KMS-11 (cell line): Measurements from ENCODE around the gene RREB1.

Experiments used
- H2AFZ ChIP-seq: fragments of 200-600 bp; sonication (generic); 2 replicates; pipeline ENCODE4 v1.6.1; 2016; ENCODE audit warnings: antibody characterized with exemption, mixed run types, low read depth
- H3K27ac ChIP-seq: fragments of 200-600 bp; sonication (generic); 2 replicates; pipeline ENCODE4 v1.6.1; 2016; ENCODE audit warnings: mild to moderate bottlenecking, mixed run types
- H3K27me3 ChIP-seq: fragments of 200-600 bp; sonication (generic); 2 replicates; pipeline ENCODE4 v1.6.1; 2017; ENCODE audit warnings: mild to moderate bottlenecking, low read depth, mixed run types, moderate library complexity; ENCODE audit not compliant: insufficient read depth
- H3K36me3 ChIP-seq: fragments of 200-600 bp; sonication (generic); 2 replicates; pipeline ENCODE4 v1.6.1; 2017; ENCODE audit warnings: mild to moderate bottlenecking, mixed run types; ENCODE audit not compliant: insufficient read depth
- H3K4me1 ChIP-seq: fragments of 200-600 bp; sonication (generic); 2 replicates; pipeline ENCODE4 v1.6.1; 2016; ENCODE audit warnings: mild to moderate bottlenecking, low read depth, mixed run types; ENCODE audit not compliant: poor library complexity, severe bottlenecking
- H3K4me2 ChIP-seq: fragments of 200-600 bp; sonication (generic); 2 replicates; pipeline ENCODE4 v1.7.0; 2016; ENCODE audit warnings: mild to moderate bottlenecking, mixed run types
- H3K4me3 ChIP-seq: fragments of 200-600 bp; sonication (generic); IDR thresholded peaks from 2 replicates; pipeline ENCODE4 v1.6.1; 2017; ENCODE audit warnings: low read depth, low read length, mixed read lengths; ENCODE audit not compliant: insufficient read depth
- H3K79me2 ChIP-seq: fragments of 200-600 bp; sonication (generic); 2 replicates; pipeline ENCODE4 v1.6.1; 2016; ENCODE audit warnings: low read depth, mixed run types; ENCODE audit not compliant: insufficient read depth
- H3K9ac ChIP-seq: fragments of 200-600 bp; sonication (generic); 2 replicates; pipeline ENCODE4 v1.6.1; 2016; ENCODE audit warnings: mild to moderate bottlenecking, mixed run types
- H4K20me1 ChIP-seq: fragments of 200-600 bp; sonication (generic); 2 replicates; pipeline ENCODE4 v1.6.1; 2016; ENCODE audit warnings: mild to moderate bottlenecking, mixed run types; ENCODE audit not compliant: insufficient read depth
- TF ChIP-seq, protein P1 (sequence below): fragments of 200-600 bp; sonication (generic); conservative IDR thresholded peaks from 2 replicates; pipeline ENCODE4 v1.6.1; 2017; ENCODE audit warnings: low read depth, mild to moderate bottlenecking, antibody characterized with exemption, low read length, moderate library complexity, mixed read lengths

Gene RREB1

DNA sequence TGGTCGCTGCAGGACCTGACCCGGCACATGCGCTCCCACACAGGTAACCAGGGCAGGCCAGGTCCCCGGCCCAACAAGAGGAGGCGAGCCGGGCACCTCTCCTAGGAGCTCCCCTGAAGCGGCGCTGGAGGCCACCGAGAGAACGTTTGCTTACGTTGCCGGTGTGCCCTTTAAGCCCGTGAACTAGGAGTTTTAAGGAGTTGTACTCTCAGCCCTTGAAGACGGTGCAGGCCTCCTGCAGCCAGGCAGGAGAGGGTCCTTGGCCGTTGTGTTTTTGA is 139.4 kb downstream of the RREB1 start:
- Histone ChIP-seq H3K9ac (no peak overlapping the region), H3K27me3 (no peaks in the 10 kb centered on the region), H3K4me2 (no peak overlapping the region), H3K36me3 (no peaks in the 10 kb centered on the region), H2AFZ (no peak overlapping the region), H3K79me2 (no peaks in the 10 kb centered on the region), H3K27ac (no peak overlapping the region), H4K20me1 (no peaks in the 10 kb centered on the region), H3K4me3 (no peak overlapping the region), H3K4me1 (peaks cover 17% of the 10 kb centered on the region)
- TF ChIP-seq, protein P1, sequence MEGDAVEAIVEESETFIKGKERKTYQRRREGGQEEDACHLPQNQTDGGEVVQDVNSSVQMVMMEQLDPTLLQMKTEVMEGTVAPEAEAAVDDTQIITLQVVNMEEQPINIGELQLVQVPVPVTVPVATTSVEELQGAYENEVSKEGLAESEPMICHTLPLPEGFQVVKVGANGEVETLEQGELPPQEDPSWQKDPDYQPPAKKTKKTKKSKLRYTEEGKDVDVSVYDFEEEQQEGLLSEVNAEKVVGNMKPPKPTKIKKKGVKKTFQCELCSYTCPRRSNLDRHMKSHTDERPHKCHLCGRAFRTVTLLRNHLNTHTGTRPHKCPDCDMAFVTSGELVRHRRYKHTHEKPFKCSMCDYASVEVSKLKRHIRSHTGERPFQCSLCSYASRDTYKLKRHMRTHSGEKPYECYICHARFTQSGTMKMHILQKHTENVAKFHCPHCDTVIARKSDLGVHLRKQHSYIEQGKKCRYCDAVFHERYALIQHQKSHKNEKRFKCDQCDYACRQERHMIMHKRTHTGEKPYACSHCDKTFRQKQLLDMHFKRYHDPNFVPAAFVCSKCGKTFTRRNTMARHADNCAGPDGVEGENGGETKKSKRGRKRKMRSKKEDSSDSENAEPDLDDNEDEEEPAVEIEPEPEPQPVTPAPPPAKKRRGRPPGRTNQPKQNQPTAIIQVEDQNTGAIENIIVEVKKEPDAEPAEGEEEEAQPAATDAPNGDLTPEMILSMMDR, result no peak

- H3K4me1 ChIP-seq, result peaks cover 10% of the 10 kb centered on the region
- no peak overlapping the region for H3K9ac ChIP-seq
- no peaks in the 10 kb centered on the region for H3K27me3 ChIP-seq
- H4K20me1 ChIP-seq, result no peaks in the 10 kb centered on the region
- no peaks in the 10 kb centered on the region for H3K36me3 ChIP-seq
- H3K79me2 ChIP-seq, result no peaks in the 10 kb centered on the region
- H3K4me3 ChIP-seq, result no peak overlapping the region
- no peak overlapping the region for H3K4me2 ChIP-seq
- TF ChIP-seq, protein P1, result no peak
- H3K27ac ChIP-seq, result no peak overlapping the region
- H2AFZ ChIP-seq, result no peak overlapping the region
Observed at GRCh38 chr6:7247828-7248227, 140.1 kb downstream of the RREB1 start.

GRCh38 chr6:7249391-7249790 is 141.6 kb downstream of the RREB1 start:
- H3K9ac ChIP-seq, result no peak overlapping the region
- no peaks in the 10 kb centered on the region for H3K36me3 ChIP-seq
- H2AFZ ChIP-seq, result no peak overlapping the region
- no peaks in the 10 kb centered on the region for H3K4me1 ChIP-seq
- no peak overlapping the region for H3K27ac ChIP-seq
- no peak overlapping the region for H3K4me2 ChIP-seq
- H3K4me3 ChIP-seq, result no peak overlapping the region
- H3K27me3 ChIP-seq, result no peaks in the 10 kb centered on the region
- H3K79me2 ChIP-seq, result no peaks in the 10 kb centered on the region
- no peaks in the 10 kb centered on the region for H4K20me1 ChIP-seq
- TF ChIP-seq, protein P1, result no peak

DNA sequence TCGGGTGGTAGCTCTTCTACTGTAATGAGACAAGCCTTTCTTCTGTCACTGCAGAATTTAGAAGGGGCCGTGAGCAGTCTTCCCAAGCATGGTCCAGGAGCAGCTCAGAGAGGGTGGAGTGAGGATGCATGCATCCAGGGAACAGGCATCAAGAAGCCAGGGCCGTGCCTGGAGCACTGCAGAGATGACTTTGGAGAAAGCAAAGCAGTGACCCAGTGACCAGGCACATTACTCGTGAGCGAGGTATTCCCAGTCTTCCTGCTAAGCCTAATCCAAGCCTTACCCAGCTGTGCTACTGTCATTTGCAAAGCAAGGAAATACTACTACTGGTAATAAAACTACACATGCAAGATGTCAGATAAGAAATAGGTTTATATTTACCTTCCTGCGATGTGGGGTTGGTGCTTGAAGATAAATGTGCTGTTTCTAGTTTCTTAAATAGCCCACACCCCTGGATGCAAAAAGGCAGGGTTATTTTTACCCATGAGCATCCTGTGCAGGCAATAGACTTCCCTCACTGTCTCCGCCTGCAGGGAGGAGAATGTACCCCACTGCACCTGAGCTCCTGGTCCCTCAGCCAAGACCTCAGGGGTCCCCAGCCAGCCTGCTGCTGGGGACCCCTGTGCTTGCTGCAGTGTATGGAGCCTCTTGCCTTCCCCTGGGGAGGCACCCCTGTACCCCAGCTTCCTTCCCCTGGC is 142.3 kb downstream of the RREB1 start:
- Histone ChIP-seq H3K4me2 (no peak overlapping the region), H3K4me1 (no peaks in the 10 kb centered on the region), H3K9ac (no peak overlapping the region), H3K4me3 (no peak overlapping the region), H3K36me3 (no peaks in the 10 kb centered on the region), H3K79me2 (no peaks in the 10 kb centered on the region), H4K20me1 (no peaks in the 10 kb centered on the region), H3K27ac (no peak overlapping the region), H2AFZ (no peak overlapping the region), H3K27me3 (no peaks in the 10 kb centered on the region)
- TF ChIP-seq, protein P1, result no peak
